IMR-90 (cell line): ENCODE data around the gene BBS1.
"Not testable (repeated sequence)": the region's sequence is repeated elsewhere in the genome, so short reads cannot be mapped to it uniquely, and the experiment has no call there.

Experiments
- BHLHE40 ChIP-seq: fragments of 150-350 bp; IDR thresholded peaks from 2 replicates; pipeline ENCODE4 v1.6.1; 2016; ENCODE audit warnings: mild to moderate bottlenecking, low read depth, low read length
- ELK1 ChIP-seq: fragments of 150-350 bp; IDR thresholded peaks from 2 replicates; pipeline ENCODE4 v1.6.1; 2016; ENCODE audit warnings: low read depth, mild to moderate bottlenecking, low read length, moderate library complexity, borderline replicate concordance
- FOS ChIP-seq: fragments of 150-350 bp; IDR thresholded peaks from 2 replicates; pipeline ENCODE4 v1.6.1; 2016; ENCODE audit warnings: low read depth, low read length
- MXI1 ChIP-seq: IDR thresholded peaks from 2 replicates; pipeline ENCODE4 v1.6.1; 2012; ENCODE audit warnings: low read depth, mild to moderate bottlenecking, low read length, moderate library complexity, borderline replicate concordance
- TF ChIP-seq, protein P1 (sequence below): conservative IDR thresholded peaks from 2 replicates; pipeline ENCODE4 v1.5.1; 2012; ENCODE audit warnings: mild to moderate bottlenecking, low read depth, low read length, improper control_type of control experiment
- TF ChIP-seq, protein P2 (sequence below): fragments of 150-350 bp; IDR thresholded peaks from 2 replicates; pipeline ENCODE4 v1.6.1; 2017; ENCODE audit warnings: mild to moderate bottlenecking, antibody characterized with exemption, low read length, low read depth

DNA sequence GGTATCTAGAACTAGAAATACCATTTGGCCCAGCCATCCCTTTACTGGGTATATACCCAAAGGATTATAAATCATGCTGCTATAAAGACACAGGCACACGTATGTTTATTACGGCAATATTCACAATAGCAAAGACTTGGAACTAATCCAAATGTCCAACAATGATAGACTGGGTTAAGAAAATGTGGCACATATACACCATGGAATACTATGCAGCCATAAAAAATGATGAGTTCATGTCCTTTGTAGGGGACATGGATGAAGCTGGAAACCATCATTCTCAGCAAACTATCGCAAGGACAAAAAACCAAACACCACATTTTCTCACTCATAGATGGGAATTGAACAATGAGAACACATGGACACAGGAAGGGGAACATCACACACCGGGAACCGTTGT is 46.3 kb upstream of the BBS1 start:
- TF ChIP-seq, protein P1, sequence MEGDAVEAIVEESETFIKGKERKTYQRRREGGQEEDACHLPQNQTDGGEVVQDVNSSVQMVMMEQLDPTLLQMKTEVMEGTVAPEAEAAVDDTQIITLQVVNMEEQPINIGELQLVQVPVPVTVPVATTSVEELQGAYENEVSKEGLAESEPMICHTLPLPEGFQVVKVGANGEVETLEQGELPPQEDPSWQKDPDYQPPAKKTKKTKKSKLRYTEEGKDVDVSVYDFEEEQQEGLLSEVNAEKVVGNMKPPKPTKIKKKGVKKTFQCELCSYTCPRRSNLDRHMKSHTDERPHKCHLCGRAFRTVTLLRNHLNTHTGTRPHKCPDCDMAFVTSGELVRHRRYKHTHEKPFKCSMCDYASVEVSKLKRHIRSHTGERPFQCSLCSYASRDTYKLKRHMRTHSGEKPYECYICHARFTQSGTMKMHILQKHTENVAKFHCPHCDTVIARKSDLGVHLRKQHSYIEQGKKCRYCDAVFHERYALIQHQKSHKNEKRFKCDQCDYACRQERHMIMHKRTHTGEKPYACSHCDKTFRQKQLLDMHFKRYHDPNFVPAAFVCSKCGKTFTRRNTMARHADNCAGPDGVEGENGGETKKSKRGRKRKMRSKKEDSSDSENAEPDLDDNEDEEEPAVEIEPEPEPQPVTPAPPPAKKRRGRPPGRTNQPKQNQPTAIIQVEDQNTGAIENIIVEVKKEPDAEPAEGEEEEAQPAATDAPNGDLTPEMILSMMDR: not testable (repeated sequence)
- TF ChIP-seq, protein P2, sequence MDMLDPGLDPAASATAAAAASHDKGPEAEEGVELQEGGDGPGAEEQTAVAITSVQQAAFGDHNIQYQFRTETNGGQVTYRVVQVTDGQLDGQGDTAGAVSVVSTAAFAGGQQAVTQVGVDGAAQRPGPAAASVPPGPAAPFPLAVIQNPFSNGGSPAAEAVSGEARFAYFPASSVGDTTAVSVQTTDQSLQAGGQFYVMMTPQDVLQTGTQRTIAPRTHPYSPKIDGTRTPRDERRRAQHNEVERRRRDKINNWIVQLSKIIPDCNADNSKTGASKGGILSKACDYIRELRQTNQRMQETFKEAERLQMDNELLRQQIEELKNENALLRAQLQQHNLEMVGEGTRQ: not testable (repeated sequence)
- not testable (repeated sequence) for TF ChIP-seq FOS, BHLHE40, MXI1, ELK1
